Fibroblast of mammary gland (primary cell): ENCODE data around the gene FGFBP1.

Experiments used
- DNase-seq: peaks from one replicate; pipeline ENCODE4 v3.0.0-alpha.2; 2010; ENCODE audit warnings: low read depth
- H3K4me3 ChIP-seq: 2 replicates; pipeline ENCODE4 v1.5.1; 2011; ENCODE audit warnings: low read depth, mild to moderate bottlenecking, low read length, moderate library complexity; ENCODE audit not compliant: control insufficient read depth
- TF ChIP-seq, protein P1 (sequence below): conservative IDR thresholded peaks from 2 replicates; pipeline ENCODE4 v1.5.1; 2011; ENCODE audit warnings: low read depth, low read length, inconsistent platforms; ENCODE audit not compliant: control insufficient read depth, insufficient read depth

FGFBP1 gene

DNA sequence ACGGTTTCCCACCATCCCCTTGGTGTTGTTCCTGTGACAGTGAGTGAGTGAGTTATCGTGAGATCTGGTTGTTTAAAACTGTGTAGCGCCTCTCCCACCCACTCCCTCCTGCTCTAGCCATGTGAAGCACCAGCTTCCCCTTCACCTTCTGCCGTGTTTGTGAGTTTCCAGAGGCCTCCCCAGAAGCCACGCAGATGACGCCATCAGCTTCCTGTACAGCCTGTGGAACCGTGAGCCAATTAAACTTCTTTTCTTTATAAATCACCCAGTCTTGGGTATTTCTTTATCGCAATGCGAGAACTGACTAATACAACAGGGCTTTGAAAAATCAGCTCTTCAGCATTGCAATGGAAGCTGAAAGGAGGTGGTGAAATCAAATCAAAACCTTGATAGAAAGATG, 50.0 kb downstream of the FGFBP1 start:
- no peak for DNase-seq
- H3K4me3 ChIP-seq: no peak overlapping the region
- TF ChIP-seq, protein P1, sequence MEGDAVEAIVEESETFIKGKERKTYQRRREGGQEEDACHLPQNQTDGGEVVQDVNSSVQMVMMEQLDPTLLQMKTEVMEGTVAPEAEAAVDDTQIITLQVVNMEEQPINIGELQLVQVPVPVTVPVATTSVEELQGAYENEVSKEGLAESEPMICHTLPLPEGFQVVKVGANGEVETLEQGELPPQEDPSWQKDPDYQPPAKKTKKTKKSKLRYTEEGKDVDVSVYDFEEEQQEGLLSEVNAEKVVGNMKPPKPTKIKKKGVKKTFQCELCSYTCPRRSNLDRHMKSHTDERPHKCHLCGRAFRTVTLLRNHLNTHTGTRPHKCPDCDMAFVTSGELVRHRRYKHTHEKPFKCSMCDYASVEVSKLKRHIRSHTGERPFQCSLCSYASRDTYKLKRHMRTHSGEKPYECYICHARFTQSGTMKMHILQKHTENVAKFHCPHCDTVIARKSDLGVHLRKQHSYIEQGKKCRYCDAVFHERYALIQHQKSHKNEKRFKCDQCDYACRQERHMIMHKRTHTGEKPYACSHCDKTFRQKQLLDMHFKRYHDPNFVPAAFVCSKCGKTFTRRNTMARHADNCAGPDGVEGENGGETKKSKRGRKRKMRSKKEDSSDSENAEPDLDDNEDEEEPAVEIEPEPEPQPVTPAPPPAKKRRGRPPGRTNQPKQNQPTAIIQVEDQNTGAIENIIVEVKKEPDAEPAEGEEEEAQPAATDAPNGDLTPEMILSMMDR: no peak
